GM10266 (cell line): ENCODE results near the gene IRX4.

Source experiments
- DNase-seq: peaks from one replicate; pipeline ENCODE4 v3.0.0; 2012; ENCODE audit errors: extremely low spot score
- TF ChIP-seq, protein P1 (sequence below): IDR thresholded peaks from 2 replicates; pipeline ENCODE4 v1.5.1; 2012; ENCODE audit warnings: mild to moderate bottlenecking, low read depth; ENCODE audit not compliant: control insufficient read depth, insufficient read depth; ENCODE audit errors: missing control alignments

Gene IRX4

GRCh38 chr5:1912951-1913565, 30.3 kb upstream of the IRX4 start:
- TF ChIP-seq, protein P1, sequence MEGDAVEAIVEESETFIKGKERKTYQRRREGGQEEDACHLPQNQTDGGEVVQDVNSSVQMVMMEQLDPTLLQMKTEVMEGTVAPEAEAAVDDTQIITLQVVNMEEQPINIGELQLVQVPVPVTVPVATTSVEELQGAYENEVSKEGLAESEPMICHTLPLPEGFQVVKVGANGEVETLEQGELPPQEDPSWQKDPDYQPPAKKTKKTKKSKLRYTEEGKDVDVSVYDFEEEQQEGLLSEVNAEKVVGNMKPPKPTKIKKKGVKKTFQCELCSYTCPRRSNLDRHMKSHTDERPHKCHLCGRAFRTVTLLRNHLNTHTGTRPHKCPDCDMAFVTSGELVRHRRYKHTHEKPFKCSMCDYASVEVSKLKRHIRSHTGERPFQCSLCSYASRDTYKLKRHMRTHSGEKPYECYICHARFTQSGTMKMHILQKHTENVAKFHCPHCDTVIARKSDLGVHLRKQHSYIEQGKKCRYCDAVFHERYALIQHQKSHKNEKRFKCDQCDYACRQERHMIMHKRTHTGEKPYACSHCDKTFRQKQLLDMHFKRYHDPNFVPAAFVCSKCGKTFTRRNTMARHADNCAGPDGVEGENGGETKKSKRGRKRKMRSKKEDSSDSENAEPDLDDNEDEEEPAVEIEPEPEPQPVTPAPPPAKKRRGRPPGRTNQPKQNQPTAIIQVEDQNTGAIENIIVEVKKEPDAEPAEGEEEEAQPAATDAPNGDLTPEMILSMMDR = no peak
- no peak for DNase-seq

GRCh38 chr5:1911773-1912235, 29.1 kb upstream of the IRX4 start:
- TF ChIP-seq, protein P1 = no peak
- no peak for DNase-seq

- TF ChIP-seq, protein P1 = no peak
- no peak for DNase-seq
Observed at GRCh38 chr5:1910861-1911772, 28.4 kb upstream of the IRX4 start.

- TF ChIP-seq, protein P1 = no peak
- no peak for DNase-seq
Observed at GRCh38 chr5:1910081-1910760, 27.5 kb upstream of the IRX4 start.

DNA sequence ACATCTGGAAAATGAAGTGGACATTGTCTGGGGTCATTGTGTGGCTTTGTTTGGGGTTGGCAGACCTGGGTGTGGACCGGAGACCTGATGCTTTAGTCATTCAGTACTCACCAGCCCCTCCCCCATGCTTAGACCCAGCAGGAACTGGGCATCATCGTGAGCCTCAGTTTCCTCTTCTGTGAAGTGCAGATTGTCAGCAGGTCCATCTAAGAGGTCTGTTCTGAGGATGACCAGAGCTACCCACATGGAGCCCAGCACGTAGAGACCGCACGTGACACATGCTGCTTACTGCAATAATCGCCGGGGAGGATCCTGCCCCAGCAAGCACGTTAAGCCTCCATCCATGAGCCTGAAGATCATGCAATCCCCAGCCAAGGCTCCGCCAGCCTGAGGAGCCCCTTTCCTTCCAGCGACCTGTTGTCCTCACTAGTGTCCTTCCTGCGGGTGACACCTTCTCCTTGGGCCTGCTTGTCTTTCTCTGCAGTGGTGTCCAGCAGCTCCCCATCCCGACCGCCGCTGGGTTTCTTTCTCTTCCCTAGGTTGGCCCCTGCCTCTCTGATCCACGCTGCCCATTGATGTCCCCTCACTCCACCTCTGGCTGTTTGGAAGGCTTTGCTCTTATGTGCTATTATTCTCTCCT, 26.7 kb upstream of the IRX4 start:
- DNase-seq = no peak
- TF ChIP-seq, protein P1 = no peak

GRCh38 chr5:1908931-1909330, 26.2 kb upstream of the IRX4 start:
- TF ChIP-seq, protein P1 = no peak
- no peak for DNase-seq
